WERI-Rb-1 (cell line): Measurements from ENCODE around the gene MYBPC3.

Source experiments
- DNase-seq: peaks from one replicate; pipeline ENCODE4 v3.0.0-alpha.2; 2020
- H3K27ac ChIP-seq: fragments of 250-450 bp; sonication (Bioruptor Pico); 2 replicates; pipeline ENCODE4 v1.5.1; 2020; ENCODE audit warnings: mild to moderate bottlenecking, moderate library complexity
- H3K27me3 ChIP-seq: fragments of 250-450 bp; sonication (Bioruptor Pico); 2 replicates; pipeline ENCODE4 v1.5.1; 2021; ENCODE audit warnings: mild to moderate bottlenecking, low read depth, moderate library complexity; ENCODE audit not compliant: insufficient read depth, severe bottlenecking
- H3K36me3 ChIP-seq: fragments of 250-450 bp; sonication (Bioruptor Pico); 2 replicates; pipeline ENCODE4 v1.5.1; 2020; ENCODE audit warnings: mild to moderate bottlenecking, moderate library complexity
- H3K4me3 ChIP-seq: 2 replicates; pipeline ENCODE4 v1.5.1; 2011; ENCODE audit warnings: low read depth, mild to moderate bottlenecking, control low read depth, low read length
- H3K9me3 ChIP-seq: fragments of 250-450 bp; sonication (Bioruptor Pico); 2 replicates; pipeline ENCODE4 v1.5.1; 2021; ENCODE audit warnings: mild to moderate bottlenecking, moderate library complexity; ENCODE audit not compliant: severe bottlenecking
- TF ChIP-seq, protein P1 (sequence below): IDR thresholded peaks from 2 replicates; pipeline ENCODE4 v1.5.1; 2011; ENCODE audit warnings: low read depth, mild to moderate bottlenecking, control low read depth, inconsistent platforms, low read length

The MYBPC3 gene

GRCh38 chr11:47355283-47356128, 3.0 kb upstream of the MYBPC3 start:
- TF ChIP-seq, protein P1, sequence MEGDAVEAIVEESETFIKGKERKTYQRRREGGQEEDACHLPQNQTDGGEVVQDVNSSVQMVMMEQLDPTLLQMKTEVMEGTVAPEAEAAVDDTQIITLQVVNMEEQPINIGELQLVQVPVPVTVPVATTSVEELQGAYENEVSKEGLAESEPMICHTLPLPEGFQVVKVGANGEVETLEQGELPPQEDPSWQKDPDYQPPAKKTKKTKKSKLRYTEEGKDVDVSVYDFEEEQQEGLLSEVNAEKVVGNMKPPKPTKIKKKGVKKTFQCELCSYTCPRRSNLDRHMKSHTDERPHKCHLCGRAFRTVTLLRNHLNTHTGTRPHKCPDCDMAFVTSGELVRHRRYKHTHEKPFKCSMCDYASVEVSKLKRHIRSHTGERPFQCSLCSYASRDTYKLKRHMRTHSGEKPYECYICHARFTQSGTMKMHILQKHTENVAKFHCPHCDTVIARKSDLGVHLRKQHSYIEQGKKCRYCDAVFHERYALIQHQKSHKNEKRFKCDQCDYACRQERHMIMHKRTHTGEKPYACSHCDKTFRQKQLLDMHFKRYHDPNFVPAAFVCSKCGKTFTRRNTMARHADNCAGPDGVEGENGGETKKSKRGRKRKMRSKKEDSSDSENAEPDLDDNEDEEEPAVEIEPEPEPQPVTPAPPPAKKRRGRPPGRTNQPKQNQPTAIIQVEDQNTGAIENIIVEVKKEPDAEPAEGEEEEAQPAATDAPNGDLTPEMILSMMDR = peak; percentile 100
- peak; percentile 97 for DNase-seq
- Histone ChIP-seq H3K27me3 (no peaks in the 10 kb centered on the region), H3K36me3 (no peaks in the 10 kb centered on the region), H3K4me3 (no peak overlapping the region), H3K27ac (peak overlapping the region; percentile 77), H3K9me3 (no peaks in the 10 kb centered on the region)

- no peaks in the 10 kb centered on the region for H3K36me3 ChIP-seq
- peak overlapping the region; percentile 77 for H3K27ac ChIP-seq
- no peak for DNase-seq
- H3K9me3 ChIP-seq = no peaks in the 10 kb centered on the region
- H3K4me3 ChIP-seq = peak overlapping the region; percentile 6; the same call in 1 of the 2 replicates
- TF ChIP-seq, protein P1 = no peak
- H3K27me3 ChIP-seq = no peaks in the 10 kb centered on the region
Measured at GRCh38 chr11:47354913-47355282, 2.4 kb upstream of the MYBPC3 start.

DNA sequence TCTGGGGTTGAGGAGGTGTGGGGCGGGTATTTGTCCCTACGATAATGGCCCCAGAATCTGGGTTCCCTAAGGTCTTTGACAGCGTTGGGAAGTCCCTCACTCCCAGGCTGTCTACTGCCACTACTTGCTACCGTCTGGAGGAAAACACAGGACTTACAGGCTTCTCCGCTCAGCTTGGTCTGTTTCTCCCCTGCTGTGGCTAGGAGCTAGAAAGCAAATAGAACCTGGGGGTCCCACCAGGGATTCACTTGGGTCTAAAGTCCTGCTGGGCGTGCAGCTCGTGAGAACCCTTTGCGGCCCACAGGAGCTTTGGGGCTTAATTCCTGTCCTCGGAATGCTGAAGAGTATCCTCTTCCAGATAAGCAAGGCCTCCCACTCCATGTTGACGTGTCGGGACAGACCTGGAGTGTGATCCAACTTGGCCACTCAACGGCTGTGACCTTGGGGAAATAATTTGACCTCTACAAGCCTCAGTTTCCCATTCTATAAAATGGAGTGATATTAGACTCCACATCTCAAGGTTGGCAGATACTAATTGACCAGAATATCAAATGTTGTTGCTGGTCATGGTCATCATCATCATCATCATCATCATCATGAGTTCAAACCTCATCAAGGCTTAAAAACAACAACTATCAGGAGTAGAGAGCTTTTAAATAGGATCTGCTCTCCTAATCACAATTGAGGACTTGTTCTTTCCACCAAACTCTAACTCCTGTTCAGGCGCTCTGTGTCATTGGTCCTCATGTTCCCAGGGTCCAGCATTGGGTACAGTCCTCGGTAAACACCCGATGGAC, 1.7 kb upstream of the MYBPC3 start:
- TF ChIP-seq, protein P1 = no peak
- Histone ChIP-seq H3K9me3 (no peaks in the 10 kb centered on the region), H3K27me3 (no peaks in the 10 kb centered on the region), H3K27ac (no peak overlapping the region), H3K36me3 (no peaks in the 10 kb centered on the region), H3K4me3 (no peak overlapping the region)
- no peak for DNase-seq

DNA sequence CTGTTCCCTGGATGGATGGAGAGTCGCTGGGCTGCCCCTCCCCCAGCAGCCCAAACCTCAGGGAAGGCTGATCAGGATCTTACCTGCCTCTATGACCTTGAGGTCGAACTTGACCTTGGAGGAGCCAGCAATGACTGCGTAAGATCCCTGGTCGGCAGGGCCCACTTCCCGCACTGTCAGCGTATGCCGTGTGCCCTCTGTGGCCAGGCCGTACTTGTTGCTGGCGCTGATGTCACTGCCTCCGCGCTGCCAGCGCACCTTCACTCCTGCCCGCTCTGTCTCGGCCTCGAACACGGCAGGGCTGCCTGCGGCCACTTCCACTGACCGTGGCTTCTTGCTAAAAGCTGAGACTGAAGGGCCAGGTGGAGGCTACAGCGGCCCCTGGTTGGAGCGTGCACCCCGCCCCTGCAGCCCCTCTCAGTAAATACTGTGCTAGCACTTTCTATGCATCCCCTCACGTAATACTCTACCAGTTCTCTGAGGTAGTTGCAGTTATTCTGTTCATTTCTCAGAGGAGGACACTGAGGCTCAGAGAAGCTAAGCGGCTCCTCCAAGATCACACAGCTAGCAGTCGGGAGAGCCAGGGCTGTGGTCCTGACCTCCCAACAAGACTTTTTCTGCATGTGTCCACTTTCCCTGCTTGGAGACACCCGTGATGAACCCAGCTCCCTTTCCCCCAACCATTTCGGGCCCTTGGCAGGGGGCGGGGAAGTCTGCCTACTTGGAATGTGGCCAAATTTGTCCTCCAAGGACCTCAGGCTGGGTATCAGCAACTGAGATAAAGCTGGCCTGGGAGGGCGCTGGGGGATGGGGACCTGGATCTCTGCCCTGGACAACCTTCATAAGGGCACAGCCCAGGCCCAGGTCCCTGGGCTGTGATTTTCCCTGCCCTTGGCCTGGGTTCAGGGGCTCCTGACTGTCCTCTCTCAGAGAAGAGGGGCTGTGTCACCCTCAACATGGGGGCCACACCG, 1.1 kb downstream of the MYBPC3 start:
- no peaks in the 10 kb centered on the region for H3K27me3 ChIP-seq
- H3K27ac ChIP-seq = no peak overlapping the region
- DNase-seq = no peak
- H3K4me3 ChIP-seq = no peak overlapping the region
- H3K36me3 ChIP-seq = no peaks in the 10 kb centered on the region
- TF ChIP-seq, protein P1 = no peak
- no peaks in the 10 kb centered on the region for H3K9me3 ChIP-seq

DNA sequence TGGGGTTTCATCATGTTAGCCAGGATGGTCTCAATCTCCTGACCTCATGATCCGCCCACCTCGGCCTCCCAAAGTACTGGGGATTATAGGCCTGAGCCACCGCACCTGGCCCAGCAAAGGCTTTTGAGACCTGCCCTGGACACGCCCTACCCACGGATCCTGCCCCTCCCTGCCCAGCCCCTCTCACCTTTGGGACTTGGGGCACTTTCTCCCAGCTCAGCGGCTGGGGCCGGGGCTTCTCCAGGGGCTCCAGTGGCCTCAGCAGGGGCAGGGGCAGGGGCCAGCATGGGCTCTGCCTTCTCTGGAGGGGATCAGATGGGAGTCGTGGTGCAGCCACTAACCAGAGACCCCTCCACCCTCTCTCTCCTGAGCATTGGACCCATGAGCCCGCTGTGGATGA, 2.2 kb downstream of the MYBPC3 start:
- no peak overlapping the region for H3K4me3 ChIP-seq
- no peaks in the 10 kb centered on the region for H3K9me3 ChIP-seq
- DNase-seq = no peak
- H3K27me3 ChIP-seq = no peaks in the 10 kb centered on the region
- no peaks in the 10 kb centered on the region for H3K36me3 ChIP-seq
- H3K27ac ChIP-seq = no peak overlapping the region
- TF ChIP-seq, protein P1 = no peak
